HAP-1 (cell line): Measurements from ENCODE around the gene ZNF438.

Experiments used
- DNase-seq, 2 experiments: peaks; one replicate each; pipeline ENCODE4 v3.0.0-alpha.2; 2016 to 2020; ENCODE audit warnings: low spot score in 2 of 2
- H3K27me3 ChIP-seq: fragments of 250-450 bp; sonication (Bioruptor Pico); 2 replicates; pipeline ENCODE4 v1.5.1; 2020; ENCODE audit warnings: low read depth, mild to moderate bottlenecking, moderate library complexity
- H3K36me3 ChIP-seq: fragments of 250-450 bp; sonication (Bioruptor Pico); replicated peaks from 2 replicates; pipeline ENCODE4 v1.5.1; 2020; ENCODE audit warnings: mild to moderate bottlenecking
- H3K4me1 ChIP-seq: fragments of 250-450 bp; sonication (Bioruptor Pico); 2 replicates; pipeline ENCODE4 v1.5.1; 2020; ENCODE audit warnings: mild to moderate bottlenecking
- H3K4me3 ChIP-seq: fragments of 250-450 bp; sonication (Bioruptor Pico); 2 replicates; pipeline ENCODE4 v1.5.1; 2020; ENCODE audit warnings: mild to moderate bottlenecking, moderate library complexity
- H3K9me3 ChIP-seq: fragments of 250-450 bp; sonication (Bioruptor Pico); 2 replicates; pipeline ENCODE4 v1.5.1; 2020; ENCODE audit warnings: mild to moderate bottlenecking, moderate library complexity
- in situ Hi-C: fragments of 300-500 bp; cut with MboI; formaldehyde crosslinking; loops from 3 replicates; pipeline ENCODE4 v1.14.3; 2020; ENCODE audit warnings: low sequenced_read_pairs, inconsistent platforms, mixed read lengths

Gene ZNF438

GRCh38 chr10:30834651-30835050 lies 197.0 kb downstream of the ZNF438 start:
- DNase-seq: no peak
- in situ Hi-C loops: no loop called here
- Histone ChIP-seq H3K36me3 (no peaks in the 10 kb centered on the region), H3K4me1 (peaks cover 2% of the 10 kb centered on the region; the same call in 1 of the 2 replicates), H3K4me3 (no peak overlapping the region), H3K9me3 (no peaks in the 10 kb centered on the region), H3K27me3 (no peaks in the 10 kb centered on the region)

- H3K36me3 ChIP-seq: no peaks in the 10 kb centered on the region
- H3K9me3 ChIP-seq: no peaks in the 10 kb centered on the region
- no peak for DNase-seq
- H3K27me3 ChIP-seq: no peaks in the 10 kb centered on the region
- peaks cover 2% of the 10 kb centered on the region; the same call in 1 of the 2 replicates for H3K4me1 ChIP-seq
- in situ Hi-C loops: no loop called here
- H3K4me3 ChIP-seq: no peak overlapping the region
Observed at GRCh38 chr10:30834153-30834552, 197.5 kb downstream of the ZNF438 start.

GRCh38 chr10:30833628-30833970 lies 198.1 kb downstream of the ZNF438 start:
- Histone ChIP-seq H3K4me3 (no peak overlapping the region), H3K36me3 (no peaks in the 10 kb centered on the region), H3K9me3 (no peaks in the 10 kb centered on the region), H3K4me1 (peaks cover 2% of the 10 kb centered on the region; the same call in 1 of the 2 replicates), H3K27me3 (no peaks in the 10 kb centered on the region)
- DNase-seq: no peak
- in situ Hi-C loops: no loop called here

GRCh38 chr10:30832749-30833627 lies 198.7 kb downstream of the ZNF438 start:
- Histone ChIP-seq H3K9me3 (no peaks in the 10 kb centered on the region), H3K27me3 (no peaks in the 10 kb centered on the region), H3K36me3 (no peaks in the 10 kb centered on the region), H3K4me1 (peaks cover 2% of the 10 kb centered on the region; the same call in 1 of the 2 replicates), H3K4me3 (no peak overlapping the region)
- DNase-seq: no peak
- in situ Hi-C loops: no loop called here

- Histone ChIP-seq H3K4me3 (no peak overlapping the region), H3K36me3 (no peaks in the 10 kb centered on the region), H3K27me3 (no peaks in the 10 kb centered on the region), H3K9me3 (no peaks in the 10 kb centered on the region), H3K4me1 (peaks cover 2% of the 10 kb centered on the region; the same call in 1 of the 2 replicates)
- in situ Hi-C loops: no loop called here
- DNase-seq: peak in 1 of 2 experiments; percentile 27
Observed at GRCh38 chr10:30832001-30832748, 199.5 kb downstream of the ZNF438 start.

GRCh38 chr10:30831426-30831825 lies 200.2 kb downstream of the ZNF438 start:
- no peak overlapping the region for H3K4me3 ChIP-seq
- DNase-seq: no peak
- H3K4me1 ChIP-seq: peaks cover 2% of the 10 kb centered on the region; the same call in 1 of the 2 replicates
- H3K27me3 ChIP-seq: no peaks in the 10 kb centered on the region
- in situ Hi-C loops: no loop called here
- H3K36me3 ChIP-seq: no peaks in the 10 kb centered on the region
- H3K9me3 ChIP-seq: no peaks in the 10 kb centered on the region

GRCh38 chr10:30830315-30831230 lies 201.1 kb downstream of the ZNF438 start:
- in situ Hi-C loops: no loop called here
- Histone ChIP-seq H3K36me3 (no peaks in the 10 kb centered on the region), H3K27me3 (no peaks in the 10 kb centered on the region), H3K4me3 (no peak overlapping the region), H3K9me3 (no peaks in the 10 kb centered on the region), H3K4me1 (peaks cover 2% of the 10 kb centered on the region; the same call in 1 of the 2 replicates)
- no peak for DNase-seq

GRCh38 chr10:30829901-30830300 lies 201.8 kb downstream of the ZNF438 start:
- no peak overlapping the region for H3K4me3 ChIP-seq
- peaks cover 2% of the 10 kb centered on the region; the same call in 1 of the 2 replicates for H3K4me1 ChIP-seq
- no peak for DNase-seq
- no peaks in the 10 kb centered on the region for H3K27me3 ChIP-seq
- no peaks in the 10 kb centered on the region for H3K9me3 ChIP-seq
- in situ Hi-C loops: no loop called here
- no peaks in the 10 kb centered on the region for H3K36me3 ChIP-seq

- H3K4me1 ChIP-seq: peaks cover 2% of the 10 kb centered on the region; the same call in 1 of the 2 replicates
- no peaks in the 10 kb centered on the region for H3K36me3 ChIP-seq
- DNase-seq: no peak
- no peaks in the 10 kb centered on the region for H3K27me3 ChIP-seq
- no peak overlapping the region for H3K4me3 ChIP-seq
- H3K9me3 ChIP-seq: no peaks in the 10 kb centered on the region
- in situ Hi-C loops: no loop called here
Observed at GRCh38 chr10:30828680-30829079, 203.0 kb downstream of the ZNF438 start.

- Histone ChIP-seq H3K4me1 (peaks cover 2% of the 10 kb centered on the region; the same call in 1 of the 2 replicates), H3K4me3 (no peak overlapping the region), H3K27me3 (no peaks in the 10 kb centered on the region), H3K36me3 (no peaks in the 10 kb centered on the region), H3K9me3 (no peaks in the 10 kb centered on the region)
- no peak for DNase-seq
- in situ Hi-C loops: no loop called here
Observed at GRCh38 chr10:30828164-30828563, 203.5 kb downstream of the ZNF438 start.

GRCh38 chr10:30827531-30828120 lies 204.0 kb downstream of the ZNF438 start:
- DNase-seq: no peak
- in situ Hi-C loops: no loop called here
- H3K36me3 ChIP-seq: no peaks in the 10 kb centered on the region

GRCh38 chr10:30826679-30827078 lies 205.0 kb downstream of the ZNF438 start:
- in situ Hi-C loops: no loop called here
- no peak overlapping the region for H3K4me3 ChIP-seq

More at GRCh38 chr10:30827531-30828120, 204.0 kb downstream of the ZNF438 start:
- Histone ChIP-seq H3K9me3 (no peaks in the 10 kb centered on the region), H3K27me3 (no peaks in the 10 kb centered on the region), H3K4me1 (peaks cover 2% of the 10 kb centered on the region; the same call in 1 of the 2 replicates), H3K4me3 (no peak overlapping the region)

GRCh38 chr10:30825495-30825894 lies 206.2 kb downstream of the ZNF438 start:
- H3K27me3 ChIP-seq: no peaks in the 10 kb centered on the region
- DNase-seq: no peak
- in situ Hi-C loops: no loop called here
- H3K4me3 ChIP-seq: no peak overlapping the region
- H3K36me3 ChIP-seq: no peaks in the 10 kb centered on the region
- H3K4me1 ChIP-seq: no peaks in the 10 kb centered on the region
- H3K9me3 ChIP-seq: no peaks in the 10 kb centered on the region

More at GRCh38 chr10:30826679-30827078, 205.0 kb downstream of the ZNF438 start:
- no peak for DNase-seq
- Histone ChIP-seq H3K36me3 (no peaks in the 10 kb centered on the region), H3K27me3 (no peaks in the 10 kb centered on the region), H3K9me3 (no peaks in the 10 kb centered on the region), H3K4me1 (no peaks in the 10 kb centered on the region)
